ENCODE results near the gene TARBP2. TPM values are rescaled to one million over a fixed set of nuclear protein-coding genes. Genes with fewer than 3 reads are reported as not detected.
A peak's percentile ranks its signal among the peaks of the same experiment; 100 is the strongest.
"Not testable (repeated sequence)": the region's sequence is repeated elsewhere in the genome, so short reads cannot be mapped to it uniquely, and the experiment has no call there.

TARBP2 gene
- total RNA-seq, 1 donor from 2014 or later, result 45.7 TPM

- Mint-ChIP-seq H3K36me3 (ENCODE audit: low read depth) (peaks cover 60% of the 10 kb centered on the region), H3K27me3 (no peaks in the 10 kb centered on the region), H3K27ac (no peak overlapping the region), H3K9me3 (no peaks in the 10 kb centered on the region), H3K4me3 (no peak overlapping the region), H3K4me1 (no peaks in the 10 kb centered on the region)
- intact Hi-C loops (cut with micrococcal nuclease), result no loop called here
- ChIA-PET CTCF (interaction anchor here (1.2 kb wide), 1 partner anchor 137 kb away, joined by 3 read pairs; the partner anchor contains the start of gene ATP5MC2), POLR2A (no interaction called here)
- no peak for TF ChIP-seq CTCF (IDR thresholded peaks at IDR 0.05)
- ATAC-seq (ENCODE audit: low read depth) (no peak), DNase-seq (no peak)
Observed at GRCh38 chr12:53538209-53538689, 37.2 kb downstream of the TARBP2 start.

- Mint-ChIP-seq H3K4me1 (peaks cover 5% of the 10 kb centered on the region), H3K27me3 (no peaks in the 10 kb centered on the region), H3K9me3 (no peaks in the 10 kb centered on the region), H3K4me3 (no peak overlapping the region), H3K27ac (no peak overlapping the region), H3K36me3 (ENCODE audit: low read depth) (peaks cover 53% of the 10 kb centered on the region)
- ATAC-seq (ENCODE audit: low read depth) (no peak), DNase-seq (no peak)
- ChIA-PET CTCF (interaction anchor here (1.2 kb wide), 1 partner anchor 136 kb away, joined by 3 read pairs; the partner anchor contains the start of gene ATP5MC2), POLR2A (interaction anchor here (1.9 kb wide), 1 partner anchor 136 kb away, joined by 9 read pairs; the partner anchor contains the start of gene ATP5MC2)
- no peak for TF ChIP-seq CTCF (IDR thresholded peaks at IDR 0.05)
- intact Hi-C loops (cut with micrococcal nuclease), result no loop called here
Observed at GRCh38 chr12:53539526-53539925, 38.4 kb downstream of the TARBP2 start.

GRCh38 chr12:53543539-53543938, 42.5 kb downstream of the TARBP2 start:
- CTCF ChIA-PET, result interaction anchor here (0.6 to 4.8 kb wide), 11 partner anchors 8 to 214 kb away, joined by 3 to 79 read pairs (median 4); partner anchors contain the start of genes ATF7 and ATP5MC2
- intact Hi-C loops (cut with micrococcal nuclease), result loop anchor here (1.0 to 10.0 kb wide), 3 partner anchors 51 to 200 kb away; partner anchors contain the start of gene ATP5MC2

GRCh38 chr12:53548354-53548753, 47.3 kb downstream of the TARBP2 start:
- ATAC-seq (ENCODE audit: low read depth); DNase-seq; POLR2A ChIA-PET; H3K4me1 Mint-ChIP-seq; H3K27ac Mint-ChIP-seq; H3K9me3 Mint-ChIP-seq; H3K4me3 Mint-ChIP-seq; H3K27me3 Mint-ChIP-seq: not testable (repeated sequence)
- intact Hi-C loops (cut with micrococcal nuclease), result loop anchor here (10.0 kb wide), 1 partner anchor 46 kb away; no protein-coding TSS in a partner anchor
- H3K36me3 Mint-ChIP-seq (ENCODE audit: low read depth), result peaks cover 37% of the 10 kb centered on the region
- CTCF ChIA-PET, result interaction anchor here (2.1 kb wide), 1 partner anchor 127 kb away, joined by 6 read pairs; the partner anchor contains the start of gene ATP5MC2

More at GRCh38 chr12:53543539-53543938, 42.5 kb downstream of the TARBP2 start:
- H3K9me3 Mint-ChIP-seq, result no peaks in the 10 kb centered on the region
- POLR2A ChIA-PET, result interaction anchor here (0.5 to 3.1 kb wide), 3 partner anchors 36 to 220 kb away, joined by 3 to 33 read pairs (median 8); partner anchors contain the start of gene ATP5MC2
- no peaks in the 10 kb centered on the region for H3K27me3 Mint-ChIP-seq
- H3K4me1 Mint-ChIP-seq, result peaks cover 5% of the 10 kb centered on the region
- H3K36me3 Mint-ChIP-seq (ENCODE audit: low read depth), result peaks cover 29% of the 10 kb centered on the region
- DNase-seq (no peak), ATAC-seq (ENCODE audit: low read depth) (peak; percentile 93)
- peak overlapping the region; percentile 67 for H3K27ac Mint-ChIP-seq
- no peak for TF ChIP-seq CTCF (IDR thresholded peaks at IDR 0.05)
- H3K4me3 Mint-ChIP-seq, result no peak overlapping the region

GRCh38 chr12:53550131-53550530, 49.0 kb downstream of the TARBP2 start:
- H3K27me3 Mint-ChIP-seq; H3K4me3 Mint-ChIP-seq; intact Hi-C loops (cut with micrococcal nuclease); H3K4me1 Mint-ChIP-seq; H3K27ac Mint-ChIP-seq; POLR2A ChIA-PET; CTCF ChIA-PET; H3K9me3 Mint-ChIP-seq; ATAC-seq (ENCODE audit: low read depth); DNase-seq: not testable (repeated sequence)
- peaks cover 34% of the 10 kb centered on the region for H3K36me3 Mint-ChIP-seq (ENCODE audit: low read depth)

DNA sequence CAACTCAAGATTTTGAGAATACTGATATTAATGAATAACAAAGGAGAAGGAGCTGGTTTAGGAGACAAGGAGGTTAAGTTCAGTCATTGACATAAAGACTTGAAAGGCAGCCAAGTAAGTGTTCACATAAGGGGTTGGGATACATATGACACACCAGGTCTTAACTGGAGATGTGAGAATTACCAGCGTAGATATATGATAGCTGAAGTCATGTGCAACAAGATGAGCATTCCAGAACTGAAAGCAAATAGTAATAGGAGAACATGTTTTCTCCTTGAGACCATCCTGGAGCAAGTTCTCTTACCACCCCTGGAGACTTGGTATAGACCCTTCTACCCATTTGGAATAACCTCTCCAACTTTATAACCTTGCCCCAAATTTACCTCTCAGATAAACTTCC, 49.5 kb downstream of the TARBP2 start:
- no peak for ATAC-seq (ENCODE audit: low read depth)
- ChIA-PET CTCF (no interaction called here), POLR2A (no interaction called here)
- H3K9me3 Mint-ChIP-seq, result no peaks in the 10 kb centered on the region
- peaks cover 34% of the 10 kb centered on the region for H3K36me3 Mint-ChIP-seq (ENCODE audit: low read depth)
- no peak overlapping the region for H3K4me3 Mint-ChIP-seq
- H3K4me1 Mint-ChIP-seq, result no peaks in the 10 kb centered on the region
- no peak for DNase-seq
- H3K27ac Mint-ChIP-seq, result no peak overlapping the region
- no peaks in the 10 kb centered on the region for H3K27me3 Mint-ChIP-seq
- intact Hi-C loops (cut with micrococcal nuclease), result no loop called here
- TF ChIP-seq CTCF (IDR thresholded peaks at IDR 0.05), result no peak
